Measurements from ENCODE around the gene NEDD4.
"Not testable (repeated sequence)": the region's sequence is repeated elsewhere in the genome, so short reads cannot be mapped to it uniquely, and the experiment has no call there.

GRCh38 chr15:56004281-56004680 lies 10.9 kb upstream of the NEDD4 start:
- TF ChIP-seq CTCF, POLR2A (IDR thresholded peaks at IDR 0.05): not testable (repeated sequence)

Measured in lower leg skin (tissue), 3 donors.